K562 (cell line): ENCODE results near the gene MEFV. TPM values are rescaled to one million over a fixed set of nuclear protein-coding genes. Genes with fewer than 3 reads are reported as not detected.

Source experiments
- BCOR ChIP-seq: fragments of 450-650 bp; IDR thresholded peaks from 2 replicates; pipeline ENCODE4 v1.6.1; 2016
- CCAR2 ChIP-seq: fragments of 200-400 bp; formaldehyde crosslinking; IDR thresholded peaks from 2 replicates; pipeline ENCODE4 v1.6.1; 2017; ENCODE audit warnings: mild to moderate bottlenecking, low read depth, low read length
- CEBPG ChIP-seq, 3 experiments: fragments of 200-800 bp in 1 of 3; sonication (Bioruptor generic) in 1 of 3; sonication (generic) in 1 of 3; formaldehyde crosslinking in 1 of 3; IDR thresholded peaks in 2 of 3; conservative IDR thresholded peaks in 1 of 3; 2 replicates each; pipeline versions ENCODE4 v1.6.1 to v1.8.0; 2016 to 2022; ENCODE audit warnings: missing compliant biosample characterization in 2 of 3, missing genetic modification characterization in 2 of 3, mild to moderate bottlenecking in 1 of 3, missing genetic modification reagents in 1 of 3
- DACH1 ChIP-seq: fragments of 450-650 bp; IDR thresholded peaks from 2 replicates; pipeline ENCODE4 v1.6.1; 2018; ENCODE audit not compliant: partially characterized antibody
- EGR1 ChIP-seq: fragments of 450-650 bp; conservative IDR thresholded peaks from 2 replicates; pipeline ENCODE4 v1.6.1; 2017; ENCODE audit warnings: mild to moderate bottlenecking
- FOXJ3 ChIP-seq: sonication (generic); formaldehyde crosslinking; IDR thresholded peaks from 2 replicates; pipeline ENCODE4 v1.4.0; 2020; ENCODE audit warnings: mild to moderate bottlenecking, missing genetic modification reagents
- GATA2 ChIP-seq: sonication (generic); formaldehyde crosslinking; IDR thresholded peaks from 2 replicates; pipeline ENCODE4 v1.4.0; 2020; ENCODE audit warnings: mild to moderate bottlenecking, missing genetic modification reagents
- KAT2B ChIP-seq: IDR thresholded peaks from one replicate; pipeline ENCODE4 v1.6.1; 2012; ENCODE audit warnings: low read depth, mild to moderate bottlenecking, control low read depth, inconsistent platforms, low read length, moderate library complexity
- KLF6 ChIP-seq: fragments of 250-450 bp; sonication (Bioruptor Pico); IDR thresholded peaks from 2 replicates; pipeline ENCODE4 v1.4.0; 2020; ENCODE audit warnings: mild to moderate bottlenecking, moderate library complexity, borderline replicate concordance
- MAZ ChIP-seq, 2 experiments: fragments of 450-650 bp in 1 of 2; sonication (generic) in 1 of 2; formaldehyde crosslinking; IDR thresholded peaks in 1 of 2; conservative IDR thresholded peaks in 1 of 2; 2 replicates each; pipeline versions ENCODE4 v1.4.0 to v1.5.0; 2020; ENCODE audit warnings: mild to moderate bottlenecking in 1 of 2, missing genetic modification reagents in 1 of 2
- MBD2 ChIP-seq: sonication (generic); IDR thresholded peaks from 2 replicates; pipeline ENCODE4 v1.6.1; 2016; ENCODE audit warnings: low read depth, borderline replicate concordance
- POLR2G ChIP-seq: fragments of 200-400 bp; formaldehyde crosslinking; IDR thresholded peaks from 2 replicates; pipeline ENCODE4 v1.6.1; 2017; ENCODE audit warnings: low read depth, mild to moderate bottlenecking, antibody characterized with exemption, low read length, moderate library complexity
- SNRNP70 ChIP-seq: fragments of 200-400 bp; formaldehyde crosslinking; optimal IDR thresholded peaks from 2 replicates; pipeline ENCODE3; 2017; ENCODE audit warnings: low read depth, low read length
- ZFPM2 ChIP-seq: fragments of 250-450 bp; sonication (Bioruptor Pico); IDR thresholded peaks from 2 replicates; pipeline ENCODE4 v1.5.1; 2022; ENCODE audit warnings: mild to moderate bottlenecking
- ZKSCAN3 ChIP-seq: fragments of 250-450 bp; sonication (Bioruptor Pico); IDR thresholded peaks from 2 replicates; pipeline ENCODE4 v1.4.0; 2020
- ZNF197 ChIP-seq: fragments of 200-800 bp; sonication (Bioruptor generic); IDR thresholded peaks from 2 replicates; pipeline ENCODE4 v1.6.1; 2016; ENCODE audit warnings: low read depth, missing genetic modification characterization, missing compliant biosample characterization
- ZNF311 ChIP-seq: fragments of 250-450 bp; sonication (Bioruptor Pico); IDR thresholded peaks from 2 replicates; pipeline ENCODE4 v1.4.0; 2020; ENCODE audit warnings: mild to moderate bottlenecking, moderate library complexity
- ZNF696 ChIP-seq: fragments of 250-450 bp; sonication (Bioruptor Pico); conservative IDR thresholded peaks from 2 replicates; pipeline ENCODE4 v1.4.0; 2020; ENCODE audit warnings: mild to moderate bottlenecking, moderate library complexity
- ZNF76 ChIP-seq: fragments of 250-450 bp; sonication (Bioruptor Pico); IDR thresholded peaks from 2 replicates; pipeline ENCODE4 v1.4.0; 2020; ENCODE audit warnings: mild to moderate bottlenecking, moderate library complexity, borderline replicate concordance
- polyA plus RNA-seq, 8 experiments: library from polyadenylated mRNA; depleted of rRNA in 4 of 8; stranded (reverse) in 5 of 8; unstranded in 3 of 8; fragments of >200 nt; fragmentation: Nextera tagmentation in 2 of 8; fragmentation: Illumina TruSeq in 1 of 8; extraction: Ambion mirVana in 2 of 8; extraction: Trizol in 1 of 8; gene quantifications; 2 replicates each; pipeline versions ENCODE4 v1.2.1 to v1.2.3, GENCODE V29; 2011 to 2014; ENCODE audit warnings: inconsistent platforms in 1 of 8, missing spikeins in 1 of 8
- total RNA-seq, 7 experiments: library from RNA; depleted of rRNA in 6 of 7; stranded (reverse); fragments of >200 nt in 6 of 7; fragmentation: Illumina TruSeq in 2 of 7; extraction: Trizol in 2 of 7; gene quantifications; 2 replicates each; pipeline versions ENCODE4 v1.2.1 to v1.2.3, GENCODE V29; 2011 to 2021; ENCODE audit warnings: low replicate concordance in 1 of 7
- TF ChIP-seq, protein P1 (sequence below): fragments of 450-650 bp; conservative IDR thresholded peaks from 2 replicates; pipeline ENCODE4 v1.6.1; 2016; ENCODE audit warnings: missing genetic modification characterization, low read depth, mild to moderate bottlenecking, missing compliant biosample characterization, moderate library complexity
- TF ChIP-seq, protein P2 (sequence below): fragments of 250-450 bp; sonication (Bioruptor Pico); IDR thresholded peaks from 2 replicates; pipeline ENCODE4 v1.4.0; 2020; ENCODE audit warnings: borderline replicate concordance
- TF ChIP-seq, protein P3 (sequence below): fragments of 450-650 bp; formaldehyde crosslinking; IDR thresholded peaks from 2 replicates; pipeline ENCODE4 v1.4.0; 2020; ENCODE audit warnings: mild to moderate bottlenecking, mixed read lengths

The MEFV gene
- total and polyA plus RNA-seq, 9 of the 15 experiments (the other 6 are each of a cell fraction or from before 2014, with no cell fraction given) = 0.14 TPM; not detected in 8

DNA sequence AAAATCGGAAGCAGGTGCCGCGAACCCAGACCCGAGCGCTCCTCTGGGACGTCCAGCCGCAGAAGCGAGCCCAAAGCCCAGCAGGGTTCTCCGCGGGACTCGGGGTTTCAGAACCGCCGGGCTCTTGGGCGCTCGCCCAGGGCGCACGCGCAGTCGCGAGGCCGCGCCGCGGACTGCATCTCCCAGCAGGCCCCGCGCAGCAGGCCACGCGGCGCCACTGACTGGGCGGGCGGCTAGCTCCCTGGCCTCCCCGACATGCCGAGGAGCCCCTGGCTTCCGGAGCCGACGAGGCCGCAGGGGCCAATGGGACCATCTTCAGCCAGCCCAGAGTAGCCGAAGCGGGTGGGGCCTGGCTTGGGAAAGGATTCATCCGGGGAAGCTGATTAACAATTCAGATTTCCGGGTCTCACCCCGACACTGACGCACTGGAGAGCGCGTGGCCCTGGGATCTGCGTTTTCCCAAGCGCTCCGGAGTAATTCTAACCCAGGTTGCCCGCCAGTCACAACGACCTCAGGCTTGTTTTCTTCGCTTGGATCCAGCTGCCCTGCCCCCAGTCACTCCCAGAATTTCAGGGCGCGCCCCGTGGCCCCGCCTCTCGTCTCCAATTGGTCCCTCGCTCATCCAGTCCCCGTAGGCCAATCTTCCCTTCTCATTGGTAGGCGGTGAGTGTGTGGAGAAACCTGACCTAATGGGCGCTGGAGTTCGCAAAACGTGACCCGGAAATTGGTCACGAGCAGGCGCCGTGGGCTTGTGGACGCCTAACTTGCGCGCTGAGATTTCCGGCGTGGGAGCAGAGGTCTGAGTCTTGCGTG lies 26.5 kb upstream of the MEFV start, which contains the start of gene ZNF263 (continued):
- peak; percentile 69 for TF ChIP-seq MBD2
- TF ChIP-seq CEBPG (CRISPR knock-in tag; IDR thresholded peaks at IDR 0.05) = no peak; the same call in 1 of the 2 replicates
- TF ChIP-seq CEBPG (tag; conservative IDR thresholded peaks at IDR 0.05 in 1 of 2, IDR thresholded peaks at IDR 0.05 in 1 of 2) = no peak
- no peak for TF ChIP-seq ZNF76 (CRISPR knock-in tag)
- no peak for TF ChIP-seq ZNF696 (CRISPR knock-in tag)
- TF ChIP-seq DACH1 = no peak
- TF ChIP-seq SNRNP70 = no peak
- TF ChIP-seq, protein P1, sequence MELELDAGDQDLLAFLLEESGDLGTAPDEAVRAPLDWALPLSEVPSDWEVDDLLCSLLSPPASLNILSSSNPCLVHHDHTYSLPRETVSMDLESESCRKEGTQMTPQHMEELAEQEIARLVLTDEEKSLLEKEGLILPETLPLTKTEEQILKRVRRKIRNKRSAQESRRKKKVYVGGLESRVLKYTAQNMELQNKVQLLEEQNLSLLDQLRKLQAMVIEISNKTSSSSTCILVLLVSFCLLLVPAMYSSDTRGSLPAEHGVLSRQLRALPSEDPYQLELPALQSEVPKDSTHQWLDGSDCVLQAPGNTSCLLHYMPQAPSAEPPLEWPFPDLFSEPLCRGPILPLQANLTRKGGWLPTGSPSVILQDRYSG (tag) = no peak; the same call in 1 of the 2 replicates
- no peak for TF ChIP-seq GATA2 (CRISPR knock-in tag)
- TF ChIP-seq, protein P2, sequence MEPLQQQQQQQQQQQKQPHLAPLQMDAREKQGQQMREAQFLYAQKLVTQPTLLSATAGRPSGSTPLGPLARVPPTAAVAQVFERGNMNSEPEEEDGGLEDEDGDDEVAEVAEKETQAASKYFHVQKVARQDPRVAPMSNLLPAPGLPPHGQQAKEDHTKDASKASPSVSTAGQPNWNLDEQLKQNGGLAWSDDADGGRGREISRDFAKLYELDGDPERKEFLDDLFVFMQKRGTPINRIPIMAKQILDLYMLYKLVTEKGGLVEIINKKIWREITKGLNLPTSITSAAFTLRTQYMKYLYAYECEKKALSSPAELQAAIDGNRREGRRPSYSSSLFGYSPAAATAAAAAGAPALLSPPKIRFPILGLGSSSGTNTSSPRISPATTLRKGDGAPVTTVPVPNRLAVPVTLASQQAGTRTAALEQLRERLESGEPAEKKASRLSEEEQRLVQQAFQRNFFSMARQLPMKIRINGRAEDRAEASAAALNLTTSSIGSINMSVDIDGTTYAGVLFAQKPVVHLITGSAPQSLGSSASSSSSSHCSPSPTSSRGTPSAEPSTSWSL = no peak
- no peak for TF ChIP-seq KAT2B
- no peak for TF ChIP-seq ZNF311 (CRISPR knock-in tag)
- TF ChIP-seq MAZ (CRISPR knock-in tag; conservative IDR thresholded peaks at IDR 0.05 in 1 of 2, IDR thresholded peaks at IDR 0.05 in 1 of 2) = peak; percentile 51 to 58; a peak in 3 of 4 replicates
- TF ChIP-seq KLF6 (CRISPR knock-in tag) = peak; percentile 86; the same call in 1 of the 2 replicates
- no peak for TF ChIP-seq CCAR2
- TF ChIP-seq POLR2G = peak; percentile 91
- no peak for TF ChIP-seq FOXJ3
- no peak for TF ChIP-seq ZFPM2 (CRISPR knock-in tag)
- TF ChIP-seq ZNF197 (CRISPR knock-in tag) = 0 out of 2 replicates have a peak, but pooled peaks have one; percentile 51
- 0 out of 2 replicates have a peak, but pooled peaks have one; percentile 21 for TF ChIP-seq BCOR
- peak; percentile 45 for TF ChIP-seq EGR1
- TF ChIP-seq ZKSCAN3 (CRISPR knock-in tag) = no peak
- TF ChIP-seq, protein P3, sequence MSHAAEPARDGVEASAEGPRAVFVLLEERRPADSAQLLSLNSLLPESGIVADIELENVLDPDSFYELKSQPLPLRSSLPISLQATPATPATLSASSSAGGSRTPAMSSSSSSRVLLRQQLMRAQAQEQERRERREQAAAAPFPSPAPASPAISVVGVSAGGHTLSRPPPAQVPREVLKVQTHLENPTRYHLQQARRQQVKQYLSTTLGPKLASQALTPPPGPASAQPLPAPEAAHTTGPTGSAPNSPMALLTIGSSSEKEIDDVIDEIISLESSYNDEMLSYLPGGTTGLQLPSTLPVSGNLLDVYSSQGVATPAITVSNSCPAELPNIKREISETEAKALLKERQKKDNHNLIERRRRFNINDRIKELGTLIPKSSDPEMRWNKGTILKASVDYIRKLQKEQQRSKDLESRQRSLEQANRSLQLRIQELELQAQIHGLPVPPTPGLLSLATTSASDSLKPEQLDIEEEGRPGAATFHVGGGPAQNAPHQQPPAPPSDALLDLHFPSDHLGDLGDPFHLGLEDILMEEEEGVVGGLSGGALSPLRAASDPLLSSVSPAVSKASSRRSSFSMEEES (CRISPR knock-in tag) = no peak
